ENCODE data around the gene CLMN. TPM values are rescaled to one million over a fixed set of nuclear protein-coding genes. Genes with fewer than 3 reads are reported as not detected.

Gene CLMN
- total and polyA plus RNA-seq, 8 donors = 5.3 to 42.9 (median 20.1) TPM

GRCh38 chr14:95309261-95310051 lies 10.3 kb downstream of the CLMN start:
- 83 to 89% (median 88%) methylated on average over 10 of the region's 10 CpGs for WGBS, 5 donors
- H3K4me3 ChIP-seq = no peak overlapping the region
- H3K9me3 ChIP-seq = no peaks in the 10 kb centered on the region
- intact Hi-C loops (cut with DNase I; ENCODE audit: low total_unique reads) = no loop called here
- H3K36me3 ChIP-seq = no peaks in the 10 kb centered on the region
- DNase-seq = no peak
- TF ChIP-seq POLR2A (IDR thresholded peaks at IDR 0.05) (no peak), EP300 (IDR thresholded peaks at IDR 0.05) (no peak), CTCF (IDR thresholded peaks at IDR 0.05) (no peak), POLR2AphosphoS5 (IDR thresholded peaks at IDR 0.05) (no peak)
- H3K27ac ChIP-seq = peak overlapping the region in 1 of 5 donors; percentile 14
- peaks cover 19 to 51% (median 39%) of the 10 kb centered on the region in 4 donors for H3K4me1 ChIP-seq
- no peaks in the 10 kb centered on the region for H3K27me3 ChIP-seq

GRCh38 chr14:95308073-95308472 lies 11.6 kb downstream of the CLMN start:
- H3K27me3 ChIP-seq = no peaks in the 10 kb centered on the region
- no peak overlapping the region for H3K4me3 ChIP-seq
- no peak for DNase-seq
- peaks cover 10 to 47% (median 30%) of the 10 kb centered on the region in 4 donors for H3K4me1 ChIP-seq
- H3K36me3 ChIP-seq = no peaks in the 10 kb centered on the region
- H3K27ac ChIP-seq = peak overlapping the region in 3 of 5 donors; percentile 22 to 35 (median 30)
- TF ChIP-seq EP300 (IDR thresholded peaks at IDR 0.05) (no peak), POLR2A (IDR thresholded peaks at IDR 0.05) (no peak), POLR2AphosphoS5 (IDR thresholded peaks at IDR 0.05) (no peak), CTCF (IDR thresholded peaks at IDR 0.05) (no peak)
- intact Hi-C loops (cut with DNase I; ENCODE audit: low total_unique reads) = no loop called here
- no peaks in the 10 kb centered on the region for H3K9me3 ChIP-seq
- WGBS, 5 donors = 81 to 100% (median 91%) methylated on average over 1 of the region's 1 CpG

- H3K9me3 ChIP-seq = no peaks in the 10 kb centered on the region
- peak overlapping the region in 3 of 5 donors; percentile 22 to 35 (median 30) for H3K27ac ChIP-seq
- no peaks in the 10 kb centered on the region for H3K36me3 ChIP-seq
- no peak for TF ChIP-seq POLR2A (IDR thresholded peaks at IDR 0.05)
- no peak for TF ChIP-seq EP300 (IDR thresholded peaks at IDR 0.05)
- no peak for TF ChIP-seq POLR2AphosphoS5 (IDR thresholded peaks at IDR 0.05)
- no peak for TF ChIP-seq CTCF (IDR thresholded peaks at IDR 0.05)
- H3K4me3 ChIP-seq = no peak overlapping the region
- peak; percentile 52 to 60 for DNase-seq
- H3K27me3 ChIP-seq = no peaks in the 10 kb centered on the region
- H3K4me1 ChIP-seq = peaks cover 14 to 47% (median 33%) of the 10 kb centered on the region in 4 donors
- intact Hi-C loops (cut with DNase I; ENCODE audit: low total_unique reads) = no loop called here
- 41 to 62% (median 55%) methylated on average over 14 of the region's 14 CpGs for WGBS, 5 donors
Measured at GRCh38 chr14:95307402-95308041, 12.2 kb downstream of the CLMN start.

- intact Hi-C loops (cut with DNase I; ENCODE audit: low total_unique reads) = no loop called here
- no peak for DNase-seq
- WGBS, 5 donors = 70 to 91% (median 86%) methylated on average over 4 of the region's 4 CpGs
- Histone ChIP-seq H3K36me3 (no peaks in the 10 kb centered on the region), H3K27ac (no peak overlapping the region), H3K4me1 (peaks cover 22 to 44% (median 29%) of the 10 kb centered on the region in 4 donors), H3K9me3 (no peaks in the 10 kb centered on the region), H3K4me3 (no peak overlapping the region), H3K27me3 (no peaks in the 10 kb centered on the region)
- TF ChIP-seq POLR2AphosphoS5 (IDR thresholded peaks at IDR 0.05) (no peak), EP300 (IDR thresholded peaks at IDR 0.05) (no peak), POLR2A (IDR thresholded peaks at IDR 0.05) (no peak), CTCF (IDR thresholded peaks at IDR 0.05) (no peak)
Measured at GRCh38 chr14:95305940-95306339, 13.8 kb downstream of the CLMN start.
